Hematopoietic multipotent progenitor cell treated with erythropoietin and hydrocortisone succinate and interleukin-3 and kit ligand, for 4 days (in vitro differentiated cells): ENCODE results near the gene MAT1A.
"Not testable (repeated sequence)": the region's sequence is repeated elsewhere in the genome, so short reads cannot be mapped to it uniquely, and the experiment has no call there.

Source experiments
- DNase-seq: peaks from one replicate; pipeline ENCODE4 v3.0.0-alpha.2; 2015

The MAT1A gene

GRCh38 chr10:80264081-80265056 is 25.1 kb downstream of the MAT1A start:
- no peak for DNase-seq

GRCh38 chr10:80261316-80262030 is 28.0 kb downstream of the MAT1A start:
- peak; percentile 31 for DNase-seq

GRCh38 chr10:80260295-80261243 is 28.9 kb downstream of the MAT1A start:
- peak; percentile 52 for DNase-seq

GRCh38 chr10:80259405-80259871 is 30.0 kb downstream of the MAT1A start:
- DNase-seq, result no peak

- DNase-seq, result not testable (repeated sequence)
Measured at GRCh38 chr10:80256798-80257197, 32.7 kb downstream of the MAT1A start.

GRCh38 chr10:80254726-80255125 is 34.7 kb downstream of the MAT1A start:
- DNase-seq, result not testable (repeated sequence)

- not testable (repeated sequence) for DNase-seq
Measured at GRCh38 chr10:80253963-80254271, 35.5 kb downstream of the MAT1A start.

- peak; percentile 65 for DNase-seq
Measured at GRCh38 chr10:80253266-80253962, 36.0 kb downstream of the MAT1A start.

GRCh38 chr10:80252296-80252887 is 37.1 kb downstream of the MAT1A start:
- DNase-seq, result no peak

- not testable (repeated sequence) for DNase-seq
Measured at GRCh38 chr10:80251703-80252280, 37.7 kb downstream of the MAT1A start.

GRCh38 chr10:80250399-80250798 is 39.1 kb downstream of the MAT1A start:
- DNase-seq, result not testable (repeated sequence)

- DNase-seq, result not testable (repeated sequence)
Measured at GRCh38 chr10:80249906-80250305, 39.6 kb downstream of the MAT1A start.

- DNase-seq, result not testable (repeated sequence)
Measured at GRCh38 chr10:80247611-80248010, 41.8 kb downstream of the MAT1A start.

GRCh38 chr10:80244371-80244770 is 45.1 kb downstream of the MAT1A start:
- DNase-seq, result not testable (repeated sequence)

- not testable (repeated sequence) for DNase-seq
Measured at GRCh38 chr10:80242341-80242740, 47.1 kb downstream of the MAT1A start.

GRCh38 chr10:80236457-80236856 is 53.0 kb downstream of the MAT1A start:
- DNase-seq, result not testable (repeated sequence)

GRCh38 chr10:80234331-80235235 is 54.9 kb downstream of the MAT1A start:
- not testable (repeated sequence) for DNase-seq

GRCh38 chr10:80233871-80234270 is 55.6 kb downstream of the MAT1A start:
- DNase-seq, result not testable (repeated sequence)

GRCh38 chr10:80226723-80227122 is 62.7 kb downstream of the MAT1A start:
- not testable (repeated sequence) for DNase-seq

GRCh38 chr10:80223031-80223419 is 66.4 kb downstream of the MAT1A start:
- DNase-seq, result not testable (repeated sequence)
